Stomach (tissue), 9 donors: Measurements from ENCODE around the gene ABCB8. TPM values are rescaled to one million over a fixed set of nuclear protein-coding genes. Genes with fewer than 3 reads are reported as not detected.

Experiments
- DNase-seq, 2 donors: peaks; one replicate each; pipeline versions ENCODE4 v3.0.0 to v3.0.0-alpha.2; 2013 to 2019
- H3K27ac ChIP-seq, 5 donors: fragments of 200-600 bp in 4 of 5; sonication (generic) in 4 of 5; one replicate each; pipeline ENCODE4 v1.5.1; 2013 to 2019; ENCODE audit warnings: mild to moderate bottlenecking in 1 of 5, moderate library complexity in 1 of 5
- H3K27me3 ChIP-seq, 3 donors: fragments of 200-600 bp; sonication (generic); one replicate each; pipeline ENCODE4 v1.5.1; 2017 to 2019; ENCODE audit warnings: mixed run types in 1 of 3
- H3K36me3 ChIP-seq, 4 donors: fragments of 200-600 bp; sonication (generic); 1 replicate in 3 of 4; 2 replicates in 1 of 4; pipeline ENCODE4 v1.5.1; 2016 to 2019
- H3K4me1 ChIP-seq, 4 donors: fragments of 200-600 bp; sonication (generic); one replicate each; pipeline ENCODE4 v1.5.1; 2016 to 2019
- H3K4me3 ChIP-seq, 4 donors: fragments of 200-600 bp; sonication (generic) in 3 of 4; one replicate each; pipeline ENCODE4 v1.5.1; 2016 to 2019; ENCODE audit warnings: mild to moderate bottlenecking in 1 of 4
- H3K9me3 ChIP-seq, 4 donors: fragments of 200-600 bp; sonication (generic); one replicate each; pipeline ENCODE4 v1.5.1; 2016 to 2019
- EP300 ChIP-seq: sonication (generic); formaldehyde crosslinking; IDR thresholded peaks from one replicate; pipeline ENCODE4 v1.6.1; 2017; ENCODE audit warnings: antibody characterized with exemption
- POLR2A ChIP-seq, 4 donors: fragments of 450-650 bp; IDR thresholded peaks; one replicate each; pipeline ENCODE4 v1.6.1; 2016; ENCODE audit warnings: antibody characterized with exemption in 4 of 4, control low read depth in 2 of 4, mild to moderate bottlenecking in 1 of 4, moderate library complexity in 1 of 4
- POLR2AphosphoS5 ChIP-seq, 3 donors: sonication (generic); formaldehyde crosslinking; IDR thresholded peaks; one replicate each; pipeline ENCODE4 v1.6.1; 2016; ENCODE audit warnings: antibody characterized with exemption in 3 of 3
- WGBS, 5 donors: extraction: QIAGEN DNeasy Blood & Tissue Kit in 3 of 5; methylation state at CpG; one replicate each; pipeline versions ENCODE4 v1.1.5 to v1.1.7; 2013 to 2018; 5-methylcytosine and 5-hydroxymethylcytosine counted together
- intact Hi-C: fragments of 100-400 bp; cut with DNase I; formaldehyde crosslinking; loops from one replicate; pipeline ENCODE4 v1.15.1; 2023; ENCODE audit warnings: low total_unique reads
- polyA plus RNA-seq, 3 donors: library from polyadenylated mRNA; stranded (reverse); fragments of 200-250 nt; gene quantifications; one replicate each; pipeline ENCODE4 v1.2.3, GENCODE V29; 2013
- total RNA-seq, 5 donors: library from RNA; depleted of rRNA; stranded (reverse); fragments of >200 nt; gene quantifications; one replicate each; pipeline versions ENCODE4 v1.1.0 to v1.2.3, GENCODE V29; 2014 to 2016
- TF ChIP-seq, protein P1 (sequence below), 7 experiments: fragments of 450-650 bp in 4 of 7; fragments of 200-600 bp in 3 of 7; sonication (generic) in 3 of 7; IDR thresholded peaks; one replicate each; pipeline ENCODE4 v1.5.1; 2016 to 2019; ENCODE audit warnings: antibody characterized with exemption in 7 of 7, control low read depth in 2 of 7, mild to moderate bottlenecking in 1 of 7
- donor health status: healthy with polysubstance abuse.
- donor health status: Bipolar disorder and iron deficiency.
- donor health status: healthy.

Gene ABCB8
- total and polyA plus RNA-seq, 8 donors, result 9.5 to 57.2 (median 19.4) TPM

DNA sequence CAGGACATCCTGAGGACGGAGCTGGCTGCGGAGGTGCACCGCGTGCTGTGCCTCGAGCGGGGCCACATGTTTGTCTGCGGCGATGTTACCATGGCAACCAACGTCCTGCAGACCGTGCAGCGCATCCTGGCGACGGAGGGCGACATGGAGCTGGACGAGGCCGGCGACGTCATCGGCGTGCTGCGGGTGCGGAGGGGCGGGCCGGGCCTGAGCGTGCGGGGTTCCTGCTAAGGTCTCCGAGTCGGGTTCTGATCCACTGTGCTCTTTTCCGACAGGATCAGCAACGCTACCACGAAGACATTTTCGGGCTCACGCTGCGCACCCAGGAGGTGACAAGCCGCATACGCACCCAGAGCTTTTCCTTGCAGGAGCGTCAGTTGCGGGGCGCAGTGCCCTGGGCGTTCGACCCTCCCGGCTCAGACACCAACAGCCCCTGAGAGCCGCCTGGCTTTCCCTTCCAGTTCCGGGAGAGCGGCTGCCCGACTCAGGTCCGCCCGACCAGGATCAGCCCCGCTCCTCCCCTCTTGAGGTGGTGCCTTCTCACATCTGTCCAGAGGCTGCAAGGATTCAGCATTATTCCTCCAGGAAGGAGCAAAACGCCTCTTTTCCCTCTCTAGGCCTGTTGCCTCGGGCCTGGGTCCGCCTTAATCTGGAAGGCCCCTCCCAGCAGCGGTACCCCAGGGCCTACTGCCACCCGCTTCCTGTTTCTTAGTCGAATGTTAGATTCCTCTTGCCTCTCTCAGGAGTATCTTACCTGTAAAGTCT lies 14.3 kb upstream of the ABCB8 start:
- DNase-seq, result peak; percentile 67 to 96
- TF ChIP-seq POLR2A (IDR thresholded peaks at IDR 0.05) (no peak), POLR2AphosphoS5 (IDR thresholded peaks at IDR 0.05) (no peak), EP300 (no peak)
- TF ChIP-seq, protein P1, sequence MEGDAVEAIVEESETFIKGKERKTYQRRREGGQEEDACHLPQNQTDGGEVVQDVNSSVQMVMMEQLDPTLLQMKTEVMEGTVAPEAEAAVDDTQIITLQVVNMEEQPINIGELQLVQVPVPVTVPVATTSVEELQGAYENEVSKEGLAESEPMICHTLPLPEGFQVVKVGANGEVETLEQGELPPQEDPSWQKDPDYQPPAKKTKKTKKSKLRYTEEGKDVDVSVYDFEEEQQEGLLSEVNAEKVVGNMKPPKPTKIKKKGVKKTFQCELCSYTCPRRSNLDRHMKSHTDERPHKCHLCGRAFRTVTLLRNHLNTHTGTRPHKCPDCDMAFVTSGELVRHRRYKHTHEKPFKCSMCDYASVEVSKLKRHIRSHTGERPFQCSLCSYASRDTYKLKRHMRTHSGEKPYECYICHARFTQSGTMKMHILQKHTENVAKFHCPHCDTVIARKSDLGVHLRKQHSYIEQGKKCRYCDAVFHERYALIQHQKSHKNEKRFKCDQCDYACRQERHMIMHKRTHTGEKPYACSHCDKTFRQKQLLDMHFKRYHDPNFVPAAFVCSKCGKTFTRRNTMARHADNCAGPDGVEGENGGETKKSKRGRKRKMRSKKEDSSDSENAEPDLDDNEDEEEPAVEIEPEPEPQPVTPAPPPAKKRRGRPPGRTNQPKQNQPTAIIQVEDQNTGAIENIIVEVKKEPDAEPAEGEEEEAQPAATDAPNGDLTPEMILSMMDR (IDR thresholded peaks at IDR 0.05), result no peak
- Histone ChIP-seq H3K9me3 (no peaks in the 10 kb centered on the region), H3K4me1 (peaks cover 29 to 64% (median 48%) of the 10 kb centered on the region in 4 donors), H3K4me3 (peak overlapping the region; percentile 23 to 45 (median 26)), H3K27ac (peak overlapping the region in 2 of 5 donors; percentile 19 to 42), H3K36me3 (no peaks in the 10 kb centered on the region), H3K27me3 (peaks cover 0 to 99% (median 32%) of the 10 kb centered on the region in 3 donors)
- intact Hi-C loops, result no loop called here
- 16 to 43% (median 26%) methylated on average over 31 to 55 of the region's 55 CpGs for WGBS, 5 donors

DNA sequence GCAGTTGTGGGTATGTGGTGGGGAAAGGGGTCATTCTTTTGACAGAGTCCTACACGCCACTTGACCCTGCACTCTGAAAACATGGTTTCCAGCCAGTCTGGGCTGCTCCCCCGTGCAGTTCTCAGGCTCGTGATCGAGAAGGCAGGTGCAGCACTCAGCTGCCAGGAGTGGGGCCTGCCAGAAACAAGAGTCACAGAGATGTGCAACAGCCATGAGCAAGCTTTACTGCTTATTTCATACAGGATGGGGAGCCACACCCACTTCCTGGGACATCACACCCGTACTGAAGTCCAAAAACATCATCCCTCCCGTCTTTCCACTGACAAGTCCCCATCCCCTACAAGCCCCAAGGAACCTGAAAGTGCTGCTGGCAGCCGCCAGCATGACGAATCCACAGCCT lies 13.3 kb upstream of the ABCB8 start:
- H3K4me1 ChIP-seq, result peaks cover 32 to 62% (median 45%) of the 10 kb centered on the region in 4 donors
- H3K27me3 ChIP-seq, result peaks cover 0 to 99% (median 42%) of the 10 kb centered on the region in 3 donors

DNA sequence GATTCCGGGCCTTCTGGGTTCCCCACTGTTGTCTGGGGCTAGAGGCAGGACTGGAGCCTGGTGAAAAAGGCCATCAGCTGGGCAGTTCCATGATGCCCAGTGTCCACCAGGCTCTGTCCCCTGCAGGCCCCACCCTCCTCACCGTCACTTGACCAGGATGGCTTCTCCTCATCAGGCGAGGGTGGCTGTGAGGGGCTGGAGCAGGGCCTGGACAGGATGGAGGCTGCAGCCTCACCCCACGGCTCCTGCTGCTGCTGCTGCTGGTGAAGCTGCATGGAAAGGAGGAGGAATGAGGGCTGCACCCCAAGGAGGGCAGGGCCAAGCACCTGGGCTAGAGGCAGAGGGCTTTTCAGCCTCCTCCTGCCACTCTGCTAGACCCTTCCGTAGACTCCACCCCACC lies 12.3 kb upstream of the ABCB8 start:
- DNase-seq, result no peak
- Histone ChIP-seq H3K27ac (no peak overlapping the region), H3K36me3 (no peaks in the 10 kb centered on the region), H3K4me3 (no peak overlapping the region), H3K9me3 (no peaks in the 10 kb centered on the region), H3K27me3 (peaks cover 0 to 99% (median 49%) of the 10 kb centered on the region in 3 donors), H3K4me1 (peaks cover 32 to 52% (median 39%) of the 10 kb centered on the region in 4 donors)
- no peak for TF ChIP-seq EP300
- TF ChIP-seq POLR2A (IDR thresholded peaks at IDR 0.05), result no peak
- TF ChIP-seq POLR2AphosphoS5 (IDR thresholded peaks at IDR 0.05), result no peak
- TF ChIP-seq, protein P1 (IDR thresholded peaks at IDR 0.05), result no peak
- intact Hi-C loops, result no loop called here
- 76 to 94% (median 84%) methylated on average over 5 of the region's 5 CpGs for WGBS, 5 donors

More for the DNA sequence above, 13.3 kb upstream of the ABCB8 start:
- WGBS, 5 donors, result 74 to 87% (median 84%) methylated on average over 8 of the region's 8 CpGs
- Histone ChIP-seq H3K9me3 (no peaks in the 10 kb centered on the region), H3K27ac (no peak overlapping the region), H3K36me3 (no peaks in the 10 kb centered on the region), H3K4me3 (no peak overlapping the region)
- no peak for DNase-seq
- intact Hi-C loops, result no loop called here
- TF ChIP-seq EP300, result no peak
- TF ChIP-seq POLR2A (IDR thresholded peaks at IDR 0.05), result no peak
- TF ChIP-seq, protein P1 (IDR thresholded peaks at IDR 0.05), result no peak
- TF ChIP-seq POLR2AphosphoS5 (IDR thresholded peaks at IDR 0.05), result no peak

DNA sequence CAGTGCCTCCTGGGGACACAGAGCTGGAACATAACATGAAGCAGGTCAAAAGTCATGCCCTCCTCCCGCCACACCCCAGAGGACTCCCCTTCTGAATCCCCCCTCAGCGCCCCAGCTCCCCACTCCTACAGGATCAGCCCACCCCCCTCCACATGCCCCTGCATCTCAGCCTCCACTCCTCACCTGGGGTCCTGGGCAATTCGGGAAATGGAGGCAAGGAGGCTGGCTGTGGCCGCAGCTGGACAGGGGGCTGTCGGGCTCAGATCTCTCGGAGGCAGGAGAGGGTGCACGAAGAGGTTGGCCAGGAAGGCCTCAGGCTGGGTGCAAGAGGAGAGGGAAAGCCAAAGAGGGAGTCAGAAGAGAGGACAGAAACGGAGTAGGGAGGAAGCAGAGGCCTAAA lies 11.7 kb upstream of the ABCB8 start:
- Histone ChIP-seq H3K4me1 (peaks cover 32 to 49% (median 38%) of the 10 kb centered on the region in 4 donors), H3K27ac (no peak overlapping the region), H3K36me3 (no peaks in the 10 kb centered on the region), H3K9me3 (no peaks in the 10 kb centered on the region), H3K4me3 (no peak overlapping the region), H3K27me3 (peaks cover 0 to 99% (median 49%) of the 10 kb centered on the region in 3 donors)
- WGBS, 5 donors, result 82 to 94% (median 89%) methylated on average over 8 of the region's 8 CpGs
- intact Hi-C loops, result no loop called here
- DNase-seq, result no peak
- TF ChIP-seq POLR2AphosphoS5 (IDR thresholded peaks at IDR 0.05) (no peak), EP300 (no peak), POLR2A (IDR thresholded peaks at IDR 0.05) (no peak)
- TF ChIP-seq, protein P1 (IDR thresholded peaks at IDR 0.05), result no peak
